Stimulated activated CD4-positive, alpha-beta T cell treated with anti-CD3 and anti-CD28 coated beads, Interleukin-1b, Interleukin-23, amount 100 ng/mL, for 1 hour (primary cell): Measurements from ENCODE around the gene ANKZF1.

ENCODE experiments used
- DNase-seq, 2 donors: peaks; one replicate each; pipeline ENCODE4 v3.0.0-alpha.2; 2020; ENCODE audit warnings: low read depth in 2 of 2

Gene ANKZF1

DNA sequence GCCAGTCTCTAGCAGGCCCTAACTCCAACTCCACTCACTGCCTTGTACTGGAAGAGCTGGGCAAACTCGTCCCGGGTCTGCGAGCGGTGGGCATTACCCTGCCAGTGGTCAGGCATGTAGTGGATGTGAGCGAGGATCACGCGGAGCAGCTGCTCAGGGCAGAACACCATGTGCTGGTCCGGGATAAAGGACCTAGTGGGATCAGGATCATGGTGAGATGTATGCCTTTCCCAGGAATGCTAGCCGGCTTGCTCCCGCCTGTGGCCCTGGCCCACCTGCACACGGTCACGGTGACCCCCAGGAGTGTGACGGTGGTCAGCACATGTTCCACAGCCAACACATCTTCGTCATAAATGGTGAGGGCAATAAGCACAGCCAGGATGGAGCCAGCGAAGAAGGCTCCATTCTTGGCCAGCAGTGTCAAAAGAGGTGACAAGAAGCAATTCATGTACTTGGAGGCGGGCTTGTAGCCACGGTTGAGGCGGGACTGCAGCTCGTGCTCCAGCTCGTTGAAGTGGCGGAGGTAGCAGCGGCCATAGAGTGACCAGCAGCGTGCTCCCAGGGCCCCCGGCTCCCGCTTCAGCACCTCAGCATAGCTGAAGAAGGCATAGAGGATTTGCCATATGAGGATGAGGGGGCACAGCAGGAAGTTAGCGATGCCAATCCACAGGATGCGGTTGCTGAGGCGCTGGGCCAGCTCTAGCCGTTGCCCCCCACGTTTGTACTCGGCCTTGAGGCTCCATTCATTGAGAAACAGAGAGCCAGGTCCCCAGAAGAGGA lies 5.6 kb upstream of the ANKZF1 start:
- no peak for DNase-seq

DNA sequence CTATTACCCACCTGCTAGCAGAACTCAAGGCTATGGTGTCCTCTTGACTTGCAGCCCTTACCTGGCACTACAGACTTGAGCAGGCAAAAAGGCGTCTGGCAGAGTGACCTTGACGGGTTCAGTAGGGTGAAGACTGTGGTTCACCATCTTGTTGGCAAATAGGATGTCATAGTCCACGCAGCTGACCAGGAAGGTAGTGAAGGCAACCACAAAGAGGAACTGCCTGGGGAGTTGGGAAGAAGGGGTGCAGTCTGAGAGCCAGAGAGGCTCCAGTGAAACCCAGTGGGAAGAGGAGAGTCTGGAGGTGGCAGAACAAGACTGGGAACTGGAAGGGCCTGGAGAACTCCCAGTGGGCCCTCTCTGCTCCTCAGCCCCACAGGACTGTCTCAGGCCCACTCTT lies 4.3 kb upstream of the ANKZF1 start:
- DNase-seq, result no peak

DNA sequence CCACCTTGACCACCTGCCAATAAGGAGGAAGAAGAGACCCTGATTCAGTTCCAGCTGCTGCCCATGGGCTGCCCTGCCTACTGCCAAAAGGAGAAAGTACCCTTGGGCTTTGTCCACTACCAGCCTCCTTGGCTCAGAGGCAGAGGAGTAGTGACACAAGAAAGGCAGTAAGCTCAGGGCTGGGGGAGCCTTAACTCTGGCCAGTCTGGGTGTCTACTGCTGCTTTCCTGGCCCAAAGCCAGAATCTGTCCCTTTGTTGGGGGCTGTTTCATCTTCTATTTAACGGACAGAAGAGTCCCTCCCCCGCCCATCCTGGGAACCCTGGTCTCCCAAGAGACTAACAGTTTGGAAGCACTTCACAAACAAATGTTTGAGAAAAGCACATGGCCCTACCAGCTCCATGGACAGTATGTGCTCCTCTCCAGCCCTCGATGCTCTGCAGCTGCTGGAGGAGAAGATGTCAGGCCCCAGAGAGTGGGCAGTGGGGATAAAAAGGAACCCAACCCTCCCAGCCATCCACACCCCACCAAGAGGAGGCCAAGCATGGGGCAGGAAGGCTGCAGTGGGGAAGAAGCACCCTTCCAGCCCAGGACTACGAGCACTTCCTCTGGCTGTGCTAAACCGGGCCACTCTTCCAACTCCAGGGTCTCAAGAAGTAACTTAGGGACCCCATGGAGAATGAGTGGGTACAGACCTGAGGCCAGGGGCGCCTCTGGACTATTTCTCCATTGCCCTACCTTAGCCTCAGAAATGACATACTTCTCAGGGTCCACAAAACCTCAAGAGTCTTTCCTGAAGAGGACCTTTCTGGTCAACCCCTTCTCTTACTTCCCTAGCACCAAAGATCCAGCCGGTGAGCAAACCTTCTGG lies 1.3 kb upstream of the ANKZF1 start:
- DNase-seq, result no peak

DNA sequence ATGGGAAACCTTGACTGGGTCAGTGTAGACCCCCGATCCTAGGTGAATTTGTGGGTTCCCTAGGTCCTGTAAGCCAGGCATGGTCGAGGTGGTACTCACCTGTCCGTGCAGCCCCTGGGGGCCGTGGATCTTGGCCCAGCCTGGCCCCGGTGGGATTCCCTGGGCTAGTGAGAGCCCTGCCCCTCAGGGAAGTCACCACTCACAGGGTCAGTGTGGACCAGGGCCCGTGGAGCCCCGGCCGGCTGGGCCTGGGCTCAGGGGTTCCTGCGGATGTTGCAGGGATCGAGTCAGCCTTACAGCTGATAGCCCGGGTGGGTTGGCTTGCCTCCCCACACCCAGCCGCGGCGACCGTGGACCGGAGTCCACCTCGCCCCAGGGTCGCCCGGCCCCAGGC lies 698 bp upstream of the ANKZF1 start:
- no peak for DNase-seq

DNA sequence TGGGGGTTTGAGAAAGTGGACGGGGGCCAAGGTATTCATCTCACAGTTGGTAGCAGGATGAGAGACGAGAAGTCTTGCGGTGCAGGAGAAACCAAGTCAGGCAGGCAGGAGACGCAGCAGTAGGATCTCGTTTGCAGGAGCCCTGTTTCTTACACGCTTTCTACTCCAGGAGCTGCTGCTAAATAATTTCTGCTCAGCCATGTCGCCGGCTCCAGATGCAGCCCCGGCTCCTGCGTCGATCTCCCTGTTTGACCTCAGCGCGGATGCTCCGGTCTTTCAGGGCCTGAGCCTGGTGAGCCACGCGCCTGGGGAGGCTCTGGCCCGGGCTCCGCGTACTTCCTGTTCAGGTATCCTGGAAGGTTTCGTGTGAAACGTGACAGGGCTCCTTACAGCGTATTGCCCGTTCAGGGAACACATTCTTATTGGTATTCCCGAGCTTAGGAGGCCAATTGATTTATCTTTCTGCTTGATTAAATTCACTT lies 494 bp downstream of the ANKZF1 start:
- no peak for DNase-seq

DNA sequence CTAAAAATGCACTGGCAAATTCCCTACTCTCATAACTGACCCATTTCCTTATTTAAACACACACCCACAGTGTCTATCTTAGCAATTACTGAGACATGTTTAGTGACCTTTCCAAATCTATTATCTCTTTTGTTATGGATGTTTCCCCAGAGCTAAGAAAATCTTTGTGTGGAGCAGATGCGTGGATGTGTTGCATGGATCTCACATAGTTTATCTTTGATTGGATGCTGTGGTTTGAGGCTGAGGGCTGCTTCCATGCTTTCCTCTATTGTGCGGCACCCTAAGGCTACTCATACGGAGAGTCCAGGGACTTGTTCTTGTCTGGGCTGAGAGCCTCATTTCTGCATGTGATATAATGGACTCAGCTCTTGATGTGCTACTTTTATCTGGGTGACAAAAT lies 4.7 kb downstream of the ANKZF1 start:
- DNase-seq, result no peak

DNA sequence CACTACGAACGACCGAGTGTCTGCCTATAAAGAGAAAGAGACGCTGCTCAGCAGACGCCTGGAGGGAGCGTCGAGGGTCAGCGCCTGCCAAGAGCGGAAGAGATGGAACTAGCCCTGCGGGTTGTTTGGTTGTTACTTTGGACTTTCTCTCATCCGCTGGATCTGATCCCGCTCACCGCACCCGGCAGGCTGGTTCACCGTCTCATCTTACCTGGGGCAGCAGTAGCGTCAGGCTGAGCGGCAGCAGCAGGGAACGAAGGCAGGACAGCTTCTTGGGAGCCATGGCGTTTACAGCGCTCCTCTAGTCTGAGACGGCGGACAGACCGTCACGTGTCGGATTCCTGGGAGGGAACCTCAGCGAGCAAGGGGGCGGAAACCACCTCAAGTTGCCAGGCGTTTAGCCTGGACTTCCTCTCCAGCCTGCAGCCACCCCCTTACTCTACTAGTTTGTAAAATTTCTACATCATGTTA lies 13.7 kb downstream of the ANKZF1 start:
- no peak for DNase-seq

DNA sequence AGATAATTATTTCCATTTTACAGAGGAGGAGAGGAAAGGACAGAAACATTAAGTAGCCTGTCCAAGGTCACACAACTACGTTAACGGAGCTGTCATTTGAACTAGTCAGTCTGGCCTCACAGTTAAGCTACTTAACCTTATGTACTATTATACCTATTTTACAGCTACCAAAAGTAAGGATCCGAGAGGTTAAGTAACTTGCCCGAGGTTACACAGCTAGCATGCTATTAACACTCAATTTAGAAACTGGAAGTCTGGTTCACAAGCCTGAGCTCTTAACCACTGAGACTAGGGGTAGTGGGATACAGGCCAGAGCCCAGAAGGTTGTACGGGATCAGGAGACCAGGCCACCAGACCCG lies 15.2 kb downstream of the ANKZF1 start:
- no peak for DNase-seq

DNA sequence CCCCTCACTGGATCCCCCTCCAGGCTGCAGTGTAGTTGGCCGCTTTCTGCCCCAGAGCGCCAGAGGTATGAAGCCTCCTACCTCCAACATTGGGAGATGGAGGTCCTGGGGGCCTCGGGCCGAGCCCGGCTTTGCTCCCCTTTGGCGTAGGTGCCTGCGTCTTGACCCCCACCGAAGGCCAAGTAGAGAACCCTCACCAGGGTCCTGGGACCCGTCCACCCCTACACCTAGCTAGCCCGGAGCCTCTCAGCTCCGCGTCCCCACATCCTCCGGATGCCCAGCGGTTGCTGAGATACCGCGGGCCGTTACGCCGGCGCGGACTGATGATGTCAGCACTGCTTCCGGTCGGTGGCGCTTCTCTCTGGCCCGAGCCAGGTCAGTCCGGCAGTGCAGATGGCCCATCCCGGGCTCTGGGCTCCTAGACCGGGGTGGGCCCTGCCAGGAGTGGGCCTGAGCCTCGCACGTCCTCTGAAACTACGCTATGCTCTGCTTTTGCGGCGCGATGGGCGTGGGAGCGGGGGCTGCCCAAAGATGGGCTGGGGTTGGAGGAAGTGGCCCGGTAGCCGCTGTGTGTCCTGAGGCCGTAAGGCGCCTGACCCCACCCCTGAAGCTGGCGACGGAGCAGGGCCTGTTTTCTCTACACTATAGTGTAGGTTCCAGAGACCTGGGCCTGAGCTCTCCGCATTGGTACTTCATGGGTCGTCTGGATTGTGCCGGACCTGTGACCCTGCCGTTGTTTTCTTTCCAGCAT lies 15.7 kb downstream of the ANKZF1 start, which contains the start of the genes GLB1L and STK16:
GLB1L (minus strand) TSS at position 297 of the 751 bp plus-strand sequence. CDS start 1,871 bp downstream, outside the sequence.
STK16 (plus strand) TSS at position 332 of the 751 bp plus-strand sequence. CDS start 521 bp downstream, outside the sequence.
- DNase-seq, result peak; percentile 69 to 76

DNA sequence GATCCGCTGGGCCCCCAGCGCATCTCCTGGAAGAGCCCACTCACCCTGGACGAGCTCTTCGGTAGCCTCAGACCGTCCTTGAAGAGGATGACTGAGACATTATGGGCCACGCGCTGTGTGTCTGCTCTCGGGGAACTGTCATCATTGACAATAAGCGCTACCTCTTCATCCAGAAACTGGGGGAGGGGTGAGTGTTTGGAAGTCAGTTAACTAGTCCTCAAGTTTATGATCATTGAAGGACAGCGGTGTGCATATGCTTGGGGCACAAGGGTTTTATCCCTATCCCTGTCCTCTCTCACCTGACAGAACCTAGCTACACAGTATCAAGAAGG lies 16.3 kb downstream of the ANKZF1 start:
- no peak for DNase-seq

DNA sequence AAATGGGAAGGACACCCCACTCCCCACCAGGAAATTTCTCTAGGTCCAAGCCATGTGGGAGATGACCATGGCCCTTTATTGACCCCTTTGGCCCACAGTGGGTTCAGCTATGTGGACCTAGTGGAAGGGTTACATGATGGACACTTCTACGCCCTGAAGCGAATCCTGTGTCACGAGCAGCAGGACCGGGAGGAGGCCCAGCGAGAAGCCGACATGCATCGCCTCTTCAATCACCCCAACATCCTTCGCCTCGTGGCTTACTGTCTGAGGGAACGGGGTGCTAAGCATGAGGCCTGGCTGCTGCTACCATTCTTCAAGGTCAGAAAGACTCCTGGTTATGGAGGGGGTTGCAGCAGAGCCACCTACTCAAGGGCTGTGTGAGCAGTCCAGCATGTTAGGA lies 17.0 kb downstream of the ANKZF1 start:
- no peak for DNase-seq

DNA sequence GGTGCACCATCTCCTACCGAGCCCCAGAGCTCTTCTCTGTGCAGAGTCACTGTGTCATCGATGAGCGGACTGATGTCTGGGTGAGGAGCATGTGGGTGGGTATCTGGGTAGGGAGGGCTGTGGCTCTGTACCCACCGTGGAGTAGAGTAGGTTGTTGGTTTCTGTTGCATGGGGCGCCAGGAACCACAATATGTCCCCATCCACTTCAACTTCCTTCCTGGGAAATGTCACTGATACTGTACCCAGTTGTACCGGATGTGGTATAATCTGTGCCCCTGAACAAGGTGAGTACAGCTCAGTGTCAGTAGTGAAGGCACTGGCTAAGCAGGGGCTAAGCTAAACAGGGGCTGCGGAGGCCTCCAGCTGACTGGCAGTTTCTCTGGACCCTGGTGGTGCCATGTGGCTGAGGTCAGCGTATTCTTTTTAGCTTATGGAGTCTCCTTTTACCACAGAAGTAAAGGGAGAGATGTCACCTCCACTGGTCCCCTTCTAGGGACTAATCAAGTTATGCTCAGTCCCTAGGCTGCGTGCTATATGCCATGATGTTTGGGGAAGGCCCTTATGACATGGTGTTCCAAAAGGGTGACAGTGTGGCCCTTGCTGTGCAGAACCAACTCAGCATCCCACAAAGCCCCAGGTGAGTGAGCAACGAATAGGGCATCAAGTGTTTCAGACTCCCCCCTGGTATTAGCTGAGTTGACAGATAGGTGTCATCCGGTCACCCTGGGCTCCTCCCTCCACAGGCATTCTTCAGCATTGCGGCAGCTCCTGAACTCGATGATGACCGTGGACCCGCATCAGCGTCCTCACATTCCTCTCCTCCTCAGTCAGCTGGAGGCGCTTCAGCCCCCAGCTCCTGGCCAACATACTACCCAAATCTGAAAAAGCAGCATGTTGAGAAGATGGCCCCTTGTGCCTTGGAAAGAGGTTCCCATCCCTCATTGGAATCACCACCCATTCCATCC lies 18.4 kb downstream of the ANKZF1 start:
- DNase-seq, result no peak

DNA sequence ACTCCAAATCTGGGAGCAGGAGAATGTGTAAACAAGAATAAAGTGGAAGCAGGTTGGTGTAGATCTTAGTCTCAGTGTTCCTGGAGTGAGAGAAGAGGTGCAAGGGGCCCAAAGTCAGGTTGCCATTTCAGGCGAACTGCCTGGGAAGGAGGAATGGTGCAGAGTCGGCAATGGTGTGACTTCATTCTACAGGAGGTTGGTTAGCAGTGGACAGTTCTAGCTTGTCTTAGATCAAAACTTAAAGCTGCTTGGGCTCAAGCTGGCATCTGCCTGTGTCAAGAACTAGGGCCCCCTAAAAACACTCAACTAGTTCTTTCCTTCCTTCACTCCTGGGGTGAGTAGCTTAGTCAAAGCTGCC lies 19.2 kb downstream of the ANKZF1 start:
- DNase-seq, result no peak

DNA sequence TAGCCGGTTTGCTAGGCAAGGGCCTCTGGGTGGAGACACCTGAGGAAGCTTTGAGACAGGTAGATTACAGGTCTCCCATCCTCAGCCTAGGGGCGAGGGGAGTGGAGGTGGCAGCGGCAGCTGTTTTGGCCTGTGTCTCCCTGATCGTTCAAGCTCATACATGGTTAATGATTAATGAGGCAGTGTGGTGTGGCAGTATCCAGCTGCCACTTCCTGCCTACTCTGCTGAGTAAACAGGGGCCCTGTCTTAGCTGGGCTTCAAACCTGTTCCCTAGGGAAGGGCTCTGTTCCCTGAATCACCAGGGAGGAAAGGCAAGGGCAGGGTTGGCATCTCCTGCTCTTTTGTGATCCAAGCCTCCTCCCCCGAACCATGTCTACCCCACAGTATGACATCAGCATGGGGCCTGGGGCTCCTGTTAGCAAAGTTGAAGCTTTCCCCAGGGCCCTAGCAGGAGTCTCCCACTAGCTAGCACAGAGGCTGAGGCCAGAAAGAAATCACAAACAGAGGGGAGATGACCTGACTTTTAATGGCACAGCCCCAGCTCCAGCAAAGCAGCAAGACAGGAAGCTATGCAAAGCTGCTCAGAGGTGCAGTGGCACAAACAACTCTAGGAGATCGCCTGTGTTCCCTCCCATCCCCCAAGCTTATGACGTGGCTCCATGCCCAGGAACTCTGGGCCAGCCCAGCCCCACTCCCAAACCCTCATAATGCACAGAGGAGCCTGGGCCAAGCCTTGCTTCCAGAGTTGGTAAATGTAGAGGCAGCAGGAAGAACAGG lies 19.8 kb downstream of the ANKZF1 start:
- no peak for DNase-seq

DNA sequence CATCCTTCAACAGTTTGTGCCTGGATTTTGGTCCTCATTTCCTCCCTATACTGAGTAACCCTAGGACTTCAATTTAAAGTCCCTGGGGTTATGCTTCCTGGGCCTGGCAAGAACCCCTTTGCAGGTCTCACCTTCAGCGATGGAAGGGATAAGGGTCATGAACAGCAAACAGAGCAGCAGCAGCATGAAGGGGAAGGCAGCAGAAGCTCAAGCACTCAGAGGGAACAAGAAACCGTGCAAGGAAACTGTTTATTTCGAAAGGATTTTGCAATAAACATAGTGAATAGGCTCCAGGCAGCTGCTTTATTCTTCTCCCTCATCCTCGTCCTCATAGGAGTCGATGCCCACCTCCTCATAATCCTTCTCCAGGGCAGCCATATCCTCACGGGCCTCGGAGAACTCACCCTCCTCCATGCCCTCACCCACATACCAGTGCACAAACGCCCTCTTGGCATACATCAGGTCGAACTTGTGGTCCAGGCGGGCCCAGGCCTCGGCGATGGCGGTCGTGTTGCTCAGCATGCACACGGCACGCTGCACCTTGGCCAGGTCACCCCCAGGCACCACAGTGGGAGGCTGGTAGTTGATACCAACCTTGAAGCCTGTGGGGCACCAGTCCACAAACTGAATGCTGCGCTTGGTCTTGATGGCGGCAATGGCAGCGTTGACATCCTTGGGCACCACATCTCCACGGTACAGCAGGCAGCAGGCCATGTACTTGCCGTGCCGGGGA lies 20.6 kb downstream of the ANKZF1 start:
- DNase-seq, result no peak

DNA sequence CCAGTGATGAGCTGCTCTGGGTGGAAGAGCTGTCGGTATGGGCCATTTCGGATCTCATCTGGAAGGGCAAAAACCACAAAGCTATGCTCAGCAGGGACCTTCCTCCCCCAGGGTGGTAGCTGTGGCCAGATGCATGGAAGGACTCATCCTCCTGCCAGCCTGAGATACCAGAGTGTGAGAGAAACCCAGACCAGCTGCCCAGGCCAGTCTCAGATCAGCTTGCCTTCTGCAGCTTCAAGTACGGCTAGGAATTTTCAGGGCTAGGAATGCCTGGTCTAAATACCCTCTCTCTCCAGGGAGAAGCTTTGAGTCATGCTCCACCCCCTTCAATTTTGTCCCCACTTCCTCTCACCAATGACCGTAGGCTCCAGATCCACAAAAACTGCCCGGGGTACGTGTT lies 22.1 kb downstream of the ANKZF1 start:
- no peak for DNase-seq

DNA sequence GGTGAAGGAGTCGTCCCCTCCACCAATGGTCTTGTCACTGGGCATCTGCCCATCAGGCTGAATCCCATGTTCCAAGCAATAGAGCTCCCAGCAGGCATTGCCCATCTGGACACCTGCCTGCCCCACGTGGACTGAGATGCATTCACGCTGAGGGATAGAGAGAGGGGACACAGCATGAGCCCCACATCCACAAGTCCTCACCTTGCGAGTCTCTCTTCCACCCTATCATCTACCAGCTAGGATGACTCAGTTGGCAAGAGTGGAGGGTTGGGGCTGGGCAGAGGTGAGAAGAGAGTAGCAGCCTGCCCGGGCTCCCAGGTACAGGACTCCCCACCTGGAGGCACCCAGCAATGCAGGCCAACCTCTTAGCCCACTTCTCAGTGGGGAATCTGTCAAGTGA lies 22.5 kb downstream of the ANKZF1 start:
- DNase-seq, result no peak

DNA sequence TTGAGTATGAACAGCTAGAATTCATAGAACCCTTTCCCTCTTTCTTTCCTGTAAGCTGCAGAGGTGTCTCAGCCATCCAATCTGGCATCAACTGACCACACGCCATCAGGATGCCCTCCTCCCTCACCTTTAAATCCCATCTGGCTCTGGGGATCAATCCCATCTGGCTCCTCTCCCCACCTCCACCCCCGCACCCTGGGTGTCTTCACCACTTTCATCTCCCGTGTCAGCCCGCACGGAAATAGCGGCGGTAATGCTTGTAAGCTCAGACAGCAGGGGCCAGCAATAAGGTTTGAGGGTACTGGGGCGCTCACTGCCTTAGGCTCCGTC lies 22.9 kb downstream of the ANKZF1 start:
- DNase-seq, result no peak

DNA sequence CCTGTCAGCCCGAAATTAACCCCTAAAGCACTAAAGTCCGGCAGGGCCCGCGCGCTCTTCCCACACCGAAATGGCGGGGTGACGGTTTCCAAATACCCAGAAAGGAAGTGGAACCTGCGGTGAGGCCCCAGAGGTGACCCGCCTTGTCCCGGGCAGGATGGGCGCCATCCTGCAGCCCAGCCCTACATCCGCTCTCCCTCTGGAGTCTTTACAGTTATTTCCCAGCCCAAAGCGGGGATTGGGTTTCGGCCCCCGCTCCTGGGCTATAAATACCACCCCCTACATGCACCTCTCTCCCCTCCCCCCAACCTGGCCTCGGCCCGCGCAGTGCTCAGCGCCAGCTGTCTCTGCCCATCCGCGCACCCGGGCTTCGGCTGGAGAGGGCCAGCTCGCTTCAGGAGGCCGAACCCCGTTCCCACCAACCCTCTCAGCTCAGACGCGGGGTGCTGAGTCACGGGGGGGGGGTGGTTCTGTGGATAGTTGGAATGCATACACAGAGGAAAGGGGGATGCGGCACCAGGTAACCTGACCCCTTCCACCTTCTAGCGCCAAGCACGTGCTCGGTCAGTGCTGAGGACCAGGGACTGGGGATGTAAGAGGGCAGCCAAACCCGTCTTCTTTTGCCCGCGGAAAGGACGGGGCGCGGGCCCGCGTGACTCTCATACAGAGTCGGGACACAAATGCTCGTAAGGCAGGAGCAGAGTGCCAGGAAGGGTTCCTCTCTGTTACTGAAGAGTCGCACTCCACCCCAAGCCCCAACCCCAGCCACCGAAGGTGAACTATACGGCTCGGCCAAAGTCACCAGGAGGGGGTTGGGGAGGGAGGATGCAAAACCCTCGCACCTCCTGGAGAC lies 23.5 kb downstream of the ANKZF1 start, which contains the start of gene TUBA4B:
TUBA4B (plus strand) TSS at position 344 of the 853 bp plus-strand sequence; CDS start at position 509, 165 bp downstream.
- no peak for DNase-seq
